A673 (cell line): ENCODE data around the gene RNF8.

Experiments used
- EZH2 ChIP-seq: fragments of 200-600 bp; sonication (generic); IDR thresholded peaks from 2 replicates; pipeline ENCODE4 v1.6.1; 2017; ENCODE audit warnings: borderline replicate concordance, low read depth, mild to moderate bottlenecking, mixed read lengths, antibody characterized with exemption, low read length; ENCODE audit not compliant: poor library complexity, severe bottlenecking
- TF ChIP-seq, protein P1 (sequence below): fragments of 300-800, 200-600 bp; sonication (generic); conservative IDR thresholded peaks from 2 replicates; pipeline ENCODE4 v1.5.1; 2017; ENCODE audit warnings: low read depth, mild to moderate bottlenecking, antibody characterized with exemption, low read length, moderate library complexity, mixed read lengths

- TF ChIP-seq, protein P1, sequence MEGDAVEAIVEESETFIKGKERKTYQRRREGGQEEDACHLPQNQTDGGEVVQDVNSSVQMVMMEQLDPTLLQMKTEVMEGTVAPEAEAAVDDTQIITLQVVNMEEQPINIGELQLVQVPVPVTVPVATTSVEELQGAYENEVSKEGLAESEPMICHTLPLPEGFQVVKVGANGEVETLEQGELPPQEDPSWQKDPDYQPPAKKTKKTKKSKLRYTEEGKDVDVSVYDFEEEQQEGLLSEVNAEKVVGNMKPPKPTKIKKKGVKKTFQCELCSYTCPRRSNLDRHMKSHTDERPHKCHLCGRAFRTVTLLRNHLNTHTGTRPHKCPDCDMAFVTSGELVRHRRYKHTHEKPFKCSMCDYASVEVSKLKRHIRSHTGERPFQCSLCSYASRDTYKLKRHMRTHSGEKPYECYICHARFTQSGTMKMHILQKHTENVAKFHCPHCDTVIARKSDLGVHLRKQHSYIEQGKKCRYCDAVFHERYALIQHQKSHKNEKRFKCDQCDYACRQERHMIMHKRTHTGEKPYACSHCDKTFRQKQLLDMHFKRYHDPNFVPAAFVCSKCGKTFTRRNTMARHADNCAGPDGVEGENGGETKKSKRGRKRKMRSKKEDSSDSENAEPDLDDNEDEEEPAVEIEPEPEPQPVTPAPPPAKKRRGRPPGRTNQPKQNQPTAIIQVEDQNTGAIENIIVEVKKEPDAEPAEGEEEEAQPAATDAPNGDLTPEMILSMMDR, result no peak
- TF ChIP-seq EZH2, result no peak
Measured at GRCh38 chr6:37435373-37435772, 81.6 kb downstream of the RNF8 start.
